Mammary epithelial cell (primary cell): ENCODE measurements around the gene IRF2.

Experiments
- EZH2 ChIP-seq: IDR thresholded peaks from 2 replicates; pipeline ENCODE4 v1.6.1; 2012; ENCODE audit warnings: low read length, inconsistent platforms, borderline replicate concordance
- TF ChIP-seq, protein P1 (sequence below), 2 donors: IDR thresholded peaks in 1 of 2; conservative IDR thresholded peaks in 1 of 2; 2 replicates each; pipeline ENCODE4 v1.5.1; 2011 to 2012; ENCODE audit warnings: inconsistent platforms in 2 of 2, low read length in 2 of 2, mild to moderate bottlenecking in 2 of 2, control low read depth in 1 of 2, low read depth in 1 of 2; ENCODE audit not compliant: insufficient read depth in 1 of 2; ENCODE audit errors: extremely low read depth in 1 of 2

DNA sequence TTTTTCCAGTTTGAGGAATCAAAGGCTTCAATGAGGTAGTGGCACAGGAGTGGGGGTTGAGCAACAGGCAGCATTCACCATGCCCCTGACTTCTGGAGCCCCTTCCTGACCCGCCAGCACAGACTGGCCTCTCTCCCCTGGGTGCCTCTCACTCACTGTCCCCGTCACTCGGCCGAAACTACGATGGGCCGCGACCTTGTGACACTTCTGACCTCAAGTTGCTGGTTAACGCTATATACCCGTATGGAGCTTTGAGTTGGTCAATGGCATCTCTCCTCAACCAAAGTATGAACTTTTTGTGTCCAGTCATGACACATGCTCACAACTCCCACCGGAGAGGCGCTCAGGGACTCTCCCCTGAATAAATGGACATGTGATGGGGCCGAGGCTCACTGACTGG lies 72.1 kb downstream of the IRF2 start:
- TF ChIP-seq, protein P1, sequence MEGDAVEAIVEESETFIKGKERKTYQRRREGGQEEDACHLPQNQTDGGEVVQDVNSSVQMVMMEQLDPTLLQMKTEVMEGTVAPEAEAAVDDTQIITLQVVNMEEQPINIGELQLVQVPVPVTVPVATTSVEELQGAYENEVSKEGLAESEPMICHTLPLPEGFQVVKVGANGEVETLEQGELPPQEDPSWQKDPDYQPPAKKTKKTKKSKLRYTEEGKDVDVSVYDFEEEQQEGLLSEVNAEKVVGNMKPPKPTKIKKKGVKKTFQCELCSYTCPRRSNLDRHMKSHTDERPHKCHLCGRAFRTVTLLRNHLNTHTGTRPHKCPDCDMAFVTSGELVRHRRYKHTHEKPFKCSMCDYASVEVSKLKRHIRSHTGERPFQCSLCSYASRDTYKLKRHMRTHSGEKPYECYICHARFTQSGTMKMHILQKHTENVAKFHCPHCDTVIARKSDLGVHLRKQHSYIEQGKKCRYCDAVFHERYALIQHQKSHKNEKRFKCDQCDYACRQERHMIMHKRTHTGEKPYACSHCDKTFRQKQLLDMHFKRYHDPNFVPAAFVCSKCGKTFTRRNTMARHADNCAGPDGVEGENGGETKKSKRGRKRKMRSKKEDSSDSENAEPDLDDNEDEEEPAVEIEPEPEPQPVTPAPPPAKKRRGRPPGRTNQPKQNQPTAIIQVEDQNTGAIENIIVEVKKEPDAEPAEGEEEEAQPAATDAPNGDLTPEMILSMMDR (conservative IDR thresholded peaks at IDR 0.05 in 1 of 2, IDR thresholded peaks at IDR 0.05 in 1 of 2; ENCODE audit: extremely low read depth in 1 of 2, insufficient read depth in 1 of 2, low read depth in 1 of 2, low read length in 2 of 2): no peak
- no peak for TF ChIP-seq EZH2
